ENCODE data around the gene NAGLU. TPM values are rescaled to one million over a fixed set of nuclear protein-coding genes. Genes with fewer than 3 reads are reported as not detected.

NAGLU gene
- total RNA-seq, result 39.3 and 53.4 TPM in 2 replicates

DNA sequence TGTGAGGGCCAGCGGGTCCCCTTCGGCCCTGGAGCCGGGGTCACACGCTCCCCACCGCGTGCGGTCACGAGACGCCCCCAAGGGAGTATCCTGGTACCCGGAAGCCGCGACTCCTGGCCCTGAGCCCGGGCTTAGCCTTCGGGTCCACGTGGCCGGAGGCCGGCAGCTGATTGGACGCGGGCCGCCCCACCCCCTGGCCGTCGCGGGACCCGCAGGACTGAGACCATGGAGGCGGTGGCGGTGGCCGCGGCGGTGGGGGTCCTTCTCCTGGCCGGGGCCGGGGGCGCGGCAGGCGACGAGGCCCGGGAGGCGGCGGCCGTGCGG lies at the start of gene NAGLU:
Gene NAGLU, plus strand, starts transcription at position 194 of the 324 bp plus-strand sequence. Its CDS starts 32 bp downstream, at position 226.

DNA sequence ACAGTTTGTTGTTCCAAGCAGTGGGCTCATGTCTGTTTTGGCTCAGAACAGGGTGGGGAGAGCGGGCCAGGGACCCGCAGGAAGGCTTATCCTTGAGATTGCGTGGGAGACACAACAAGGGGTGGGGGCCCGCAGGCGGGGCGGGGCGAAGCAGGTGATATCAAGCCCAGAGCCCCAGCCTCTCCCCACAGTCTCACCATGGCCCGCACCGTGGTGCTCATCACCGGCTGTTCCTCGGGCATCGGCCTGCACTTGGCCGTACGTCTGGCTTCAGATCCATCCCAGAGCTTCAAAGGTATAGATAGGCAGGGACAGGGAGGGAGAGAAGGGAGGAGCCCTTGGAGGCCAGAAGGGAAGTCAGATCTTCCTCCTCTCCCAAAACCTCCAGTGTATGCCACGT lies 16.7 kb downstream of the NAGLU start, which contains the start of gene HSD17B1:
Gene HSD17B1, plus strand, starts transcription at position 188 of the 400 bp plus-strand sequence. Its CDS starts 11 bp downstream, at position 199.

DNA sequence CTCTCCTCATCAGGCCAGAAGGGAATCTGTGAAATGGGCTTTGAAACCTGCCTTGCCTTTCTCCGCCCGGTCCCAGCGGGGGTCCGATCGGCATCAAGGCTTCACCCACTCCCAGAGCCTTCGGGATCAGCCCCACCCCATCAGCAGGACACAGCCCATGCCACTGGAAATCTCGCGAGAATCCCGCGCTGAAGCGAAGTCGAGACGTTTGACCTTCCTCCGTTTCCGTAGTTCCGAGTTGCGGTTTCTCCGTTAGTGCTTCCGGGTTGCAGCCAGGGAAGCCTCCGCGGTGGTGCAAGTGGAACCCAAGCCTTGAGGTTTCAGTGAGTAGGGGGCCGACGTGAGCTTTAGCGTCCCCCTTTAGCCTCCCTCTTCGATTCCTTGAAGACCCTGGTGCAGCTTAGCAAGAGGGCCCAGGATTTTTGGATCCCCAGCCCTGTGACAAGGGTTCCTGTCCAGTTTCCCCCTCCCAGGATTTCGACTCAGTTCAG lies 25.9 kb downstream of the NAGLU start, which contains the start of gene COASY:
Gene COASY, plus strand, starts transcription at position 252 of the 491 bp plus-strand sequence. CDS start 475 bp downstream, outside the sequence.

DNA sequence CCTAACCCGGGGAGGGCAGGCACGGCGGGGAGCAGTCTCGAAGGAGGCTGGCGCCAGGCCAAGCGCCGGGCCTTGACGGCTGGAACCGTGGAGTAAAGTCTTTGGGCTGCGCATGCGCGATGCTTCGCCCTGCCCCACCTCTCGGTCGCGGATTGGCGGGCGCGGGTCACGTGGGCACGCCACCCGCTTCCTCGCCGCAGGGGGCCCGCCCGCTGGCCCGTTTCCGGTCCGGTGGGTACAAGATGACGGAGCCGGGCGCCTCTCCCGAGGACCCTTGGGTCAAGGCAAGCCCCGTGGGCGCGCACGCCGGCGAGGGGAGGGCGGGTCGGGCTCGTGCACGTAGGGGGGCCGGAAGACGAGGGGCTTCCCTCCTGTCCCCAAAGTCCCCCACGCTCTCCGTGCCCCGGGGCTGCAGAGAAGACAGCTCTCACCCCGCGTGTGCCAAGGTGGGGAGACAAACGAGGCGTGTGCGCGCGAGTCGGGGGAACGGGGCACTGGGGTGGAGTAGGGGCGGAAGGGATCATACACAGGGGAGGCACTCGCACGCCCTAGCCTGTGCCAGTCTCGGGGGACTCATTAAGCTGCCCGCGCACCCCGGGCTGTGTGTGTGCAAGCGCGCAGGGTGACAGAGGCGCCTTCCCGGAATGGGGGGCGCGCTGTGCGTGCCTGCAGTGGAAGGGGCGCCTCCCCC lies 31.0 kb downstream of the NAGLU start, which contains the start of gene MLX:
Gene MLX, plus strand, starts transcription at position 218 of the 691 bp plus-strand sequence. Its CDS starts 25 bp downstream, at position 243.

DNA sequence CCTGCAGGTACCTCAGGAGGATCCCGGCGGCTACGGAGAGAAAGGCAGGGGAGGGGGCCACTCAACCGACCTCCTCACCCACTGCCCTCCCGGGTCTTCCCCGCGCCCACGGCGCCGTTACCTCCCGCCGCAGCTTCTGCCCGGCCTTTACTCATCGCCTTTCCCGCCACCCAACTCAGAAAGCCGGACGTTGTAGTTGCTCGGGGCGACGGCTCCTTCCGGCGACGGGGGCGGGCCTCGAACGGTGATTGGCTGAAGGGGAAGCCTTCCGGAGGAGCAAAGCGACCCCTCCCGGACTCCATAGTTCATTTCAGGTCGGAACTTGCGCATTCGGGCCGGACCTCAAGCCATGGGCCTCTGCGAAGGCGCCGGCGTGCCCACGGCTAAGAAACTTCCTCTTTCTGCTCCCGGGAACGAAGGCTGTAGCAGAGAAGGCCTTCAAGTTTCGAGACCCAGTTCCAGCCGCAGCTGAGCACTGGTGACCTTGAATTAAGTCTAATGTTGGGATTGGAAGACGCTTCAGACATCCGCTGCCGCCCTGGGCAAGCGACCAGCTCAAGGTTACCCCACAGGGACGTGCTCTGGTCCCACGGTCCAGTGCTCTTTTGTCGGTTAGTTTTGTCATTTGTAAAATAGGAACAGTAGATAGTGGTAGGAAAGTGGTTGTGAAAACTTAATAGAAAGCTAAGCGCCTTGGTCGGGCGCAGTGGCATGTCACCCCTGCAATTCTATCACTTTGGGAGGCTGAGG lies 41.7 kb downstream of the NAGLU start, which contains the start of gene PSMC3IP:
Gene PSMC3IP, minus strand, starts transcription at position 198 of the 750 bp plus-strand sequence. Its CDS starts 43 bp downstream, at position 155.

Other genes starting within 250 kb of the NAGLU start
- 8.1 and 14.7 TPM in 2 replicates for gene STAT5A, start 247.7 kb upstream of the NAGLU start, total RNA-seq
- gene STAT3, start 147.8 kb upstream of the NAGLU start, total RNA-seq, result 60.8 and 86.4 TPM in 2 replicates
- 669 and 706 TPM in 2 replicates for gene CAVIN1, start 113.0 kb upstream of the NAGLU start, total RNA-seq
- 53.4 and 53.5 TPM in 2 replicates for gene ATP6V0A1, start 77.4 kb upstream of the NAGLU start, total RNA-seq
- 2.3 and 3.7 TPM in 2 replicates for gene HSD17B1, start 16.7 kb downstream of the NAGLU start, total RNA-seq
- gene COASY, start 25.9 kb downstream of the NAGLU start, total RNA-seq, result 15.1 and 16.3 TPM in 2 replicates
- 39.9 and 45.2 TPM in 2 replicates for gene MLX, start 30.9 kb downstream of the NAGLU start, total RNA-seq
- gene PSMC3IP, start 41.5 kb downstream of the NAGLU start, total RNA-seq, result 6.7 and 20.6 TPM in 2 replicates
- 44.9 and 55.6 TPM in 2 replicates for gene RETREG3, start 73.1 kb downstream of the NAGLU start, total RNA-seq
- gene TUBG1, start 73.4 kb downstream of the NAGLU start, total RNA-seq, result 16.4 and 31.3 TPM in 2 replicates
- gene TUBG2, start 123.0 kb downstream of the NAGLU start, total RNA-seq, result 7.4 and 11.0 TPM in 2 replicates
- gene PLEKHH3, start 140.8 kb downstream of the NAGLU start, total RNA-seq, result 14.6 and 20.4 TPM in 2 replicates
- 3.5 and 5.8 TPM in 2 replicates for gene CCR10, start 145.6 kb downstream of the NAGLU start, total RNA-seq
- gene CNTNAP1, start 146.3 kb downstream of the NAGLU start, total RNA-seq, result 45.2 and 52.4 TPM in 2 replicates
- gene EZH1, start 208.8 kb downstream of the NAGLU start, total RNA-seq, result 18.6 and 24.0 TPM in 2 replicates
- 0.37 TPM in 1 of 2 replicates, not detected in the other for gene RAMP2, start 225.0 kb downstream of the NAGLU start, total RNA-seq
- gene VPS25, start 237.2 kb downstream of the NAGLU start, total RNA-seq, result 62.7 and 87.4 TPM in 2 replicates
- gene WNK4, start 244.4 kb downstream of the NAGLU start, total RNA-seq, result 2.9 and 4.3 TPM in 2 replicates

Data from uterine smooth muscle cell (primary cell).